GM12878 (cell line): ENCODE measurements around the gene SRSF12. TPM values are rescaled to one million over a fixed set of nuclear protein-coding genes. Genes with fewer than 3 reads are reported as not detected.

Experiments used
- ATAC-seq: fragments of 200-7000 bp; cut with Tn5 transposase; 3 replicates; pipeline ENCODE4 v1.9.1; 2020; ENCODE audit warnings: mild to moderate bottlenecking, moderate library complexity
- BruUV-seq: library from RNA; stranded (reverse); fragments of 400-500 nt; replicated peaks from 2 replicates; lab custom pipeline; 2021; lab: Mats Ljungman, UMichigan
- CTCF ChIA-PET: fragments of 300-600 bp; sonication (Branson Sonifier 250); formaldehyde crosslinking; extraction: SDS; loops from one replicate; lab custom pipeline; 2021; ENCODE audit warnings: inconsistent platforms; lab: Yijun Ruan, JAX
- POLR2A ChIA-PET: fragments of 350-600 bp; formaldehyde crosslinking; extraction: SDS; loops from one replicate; lab custom pipeline; 2021; ENCODE audit warnings: inconsistent platforms; lab: Charles Lee
- RAD21 ChIA-PET: fragments of 300-600 bp; sonication (Branson Sonifier 250); formaldehyde crosslinking; loops from one replicate; lab custom pipeline; 2023; ENCODE audit warnings: antibody characterized with exemption; ENCODE audit not compliant: unreplicated experiment; lab: Charles Lee
- SMC1A ChIA-PET: fragments of 300-600 bp; sonication (Branson Sonifier 250); formaldehyde crosslinking; loops from one replicate; lab custom pipeline; 2023; ENCODE audit not compliant: unreplicated experiment, uncharacterized antibody; lab: Charles Lee
- DNase-seq: peaks from one replicate; pipeline ENCODE4 v3.0.0-alpha.2; 2011; ENCODE audit warnings: low read depth, low spot score
- FAIRE-seq: peaks from 3 replicates; lab custom pipeline; 2011; peaks lifted over from hg19 to GRCh38; lab: Jason Lieb, UNC
- H2AFZ ChIP-seq: 2 replicates; pipeline ENCODE4 v1.6.0; 2011; ENCODE audit warnings: low read depth, low read length, control low read depth; ENCODE audit not compliant: control insufficient read depth
- H3K27ac ChIP-seq: 2 replicates; pipeline ENCODE4 v1.5.1; 2011; ENCODE audit warnings: control low read depth; ENCODE audit not compliant: control insufficient read depth, insufficient read depth
- H3K27me3 ChIP-seq, 2 experiments: replicated peaks in 1 of 2; 2 replicates each; pipeline versions ENCODE4 v1.6.0 to v1.6.1; 2011; ENCODE audit warnings: low read length in 1 of 2; ENCODE audit not compliant: control insufficient read depth in 2 of 2, insufficient read depth in 2 of 2
- H3K36me3 ChIP-seq, 2 experiments: 2 replicates each; pipeline ENCODE4 v1.5.1; 2011; ENCODE audit warnings: low read length in 1 of 2; ENCODE audit not compliant: control insufficient read depth in 2 of 2, insufficient read depth in 2 of 2
- H3K4me1 ChIP-seq: 2 replicates; pipeline ENCODE4 v1.6.1; 2011; ENCODE audit warnings: mild to moderate bottlenecking, low read length, moderate library complexity, mixed read lengths; ENCODE audit not compliant: control insufficient read depth, insufficient read depth
- H3K4me2 ChIP-seq: 2 replicates; pipeline ENCODE4 v1.6.0; 2011; ENCODE audit warnings: control low read depth; ENCODE audit not compliant: control insufficient read depth, insufficient read depth
- H3K4me3 ChIP-seq: fragments of 200-600 bp; sonication (generic); 2 replicates; pipeline ENCODE4 v1.5.1; 2016
- H3K79me2 ChIP-seq: 2 replicates; pipeline ENCODE4 v1.6.0; 2011; ENCODE audit warnings: low read length; ENCODE audit not compliant: control insufficient read depth, insufficient read depth
- H3K9ac ChIP-seq: 2 replicates; pipeline ENCODE4 v1.8.0; 2011; ENCODE audit warnings: low read length, control low read depth, mixed read lengths; ENCODE audit not compliant: control insufficient read depth, insufficient read depth
- H3K9me3 ChIP-seq: replicated peaks from 3 replicates; pipeline ENCODE4 v1.5.1; 2011; ENCODE audit warnings: mild to moderate bottlenecking, low read length; ENCODE audit not compliant: control insufficient read depth, insufficient read depth
- H4K20me1 ChIP-seq: 2 replicates; pipeline ENCODE4 v1.6.0; 2011; ENCODE audit not compliant: control insufficient read depth, insufficient read depth
- EZH2 ChIP-seq: IDR thresholded peaks from 2 replicates; pipeline ENCODE4 v1.6.1; 2012; ENCODE audit warnings: low read depth, mild to moderate bottlenecking, control low read depth, inconsistent platforms, low read length, borderline replicate concordance; ENCODE audit not compliant: control insufficient read depth
- RB1 ChIP-seq: fragments of 450-650 bp; formaldehyde crosslinking; IDR thresholded peaks from 2 replicates; pipeline ENCODE4 v1.6.1; 2017; ENCODE audit warnings: mild to moderate bottlenecking, borderline replicate concordance
- SKIL ChIP-seq: fragments of 450-650 bp; IDR thresholded peaks from 2 replicates; pipeline ENCODE4 v1.6.1; 2017; ENCODE audit warnings: mild to moderate bottlenecking, low read depth, inconsistent platforms; ENCODE audit not compliant: poor library complexity, severe bottlenecking
- ZNF217 ChIP-seq: fragments of 450-650 bp; IDR thresholded peaks from 2 replicates; pipeline ENCODE4 v1.6.1; 2017; ENCODE audit warnings: antibody characterized with exemption, mild to moderate bottlenecking
- WGBS: methylation state at CpG from one replicate; pipeline ENCODE4 v1.1.6; 2016; ENCODE audit warnings: low lambda C conversion rate; ENCODE audit not compliant: insufficient replicate concordance, insufficient coverage; ENCODE audit errors: missing lambda C conversion rate; 5-methylcytosine and 5-hydroxymethylcytosine counted together
- in situ Hi-C: fragments of 300-500 bp; cut with MboI; formaldehyde crosslinking; loops from 9 replicates; pipeline ENCODE4 v1.14.3; 2018; ENCODE audit warnings: mixed read lengths
- intact Hi-C: fragments of 100-400 bp; cut with micrococcal nuclease; formaldehyde crosslinking; loops from one replicate; pipeline ENCODE4 v1.14.2; 2022; ENCODE audit not compliant: unreplicated experiment
- polyA plus RNA-seq, 11 experiments: library from polyadenylated mRNA; depleted of rRNA in 4 of 11; unstranded in 6 of 11; stranded (reverse) in 5 of 11; fragments of >200 nt; fragmentation: Nextera tagmentation in 4 of 11; fragmentation: Illumina TruSeq in 1 of 11; extraction: Ambion mirVana in 4 of 11; extraction: Trizol in 1 of 11; gene quantifications; 1 replicate in 1 of 11; 2 replicates in 10 of 11; pipeline versions ENCODE4 v1.2.1 to v1.2.3, GENCODE V29; 2011 to 2016; ENCODE audit warnings: inconsistent platforms in 2 of 11, missing spikeins in 2 of 11, low read depth in 1 of 11
- total RNA-seq, 4 experiments: library from RNA; depleted of rRNA in 3 of 4; stranded (reverse); fragments of >200 nt in 3 of 4; fragmentation: Illumina TruSeq in 1 of 4; extraction: Trizol in 1 of 4; gene quantifications; 2 replicates each; pipeline versions ENCODE4 v1.2.1 to v1.2.3, GENCODE V29; 2013 to 2021

SRSF12 gene
- total and polyA plus RNA-seq, 10 of the 15 experiments (the other 5 are each of a cell fraction or from before 2014, with no cell fraction given), result 0.03 to 0.23 TPM; not detected in 8

DNA sequence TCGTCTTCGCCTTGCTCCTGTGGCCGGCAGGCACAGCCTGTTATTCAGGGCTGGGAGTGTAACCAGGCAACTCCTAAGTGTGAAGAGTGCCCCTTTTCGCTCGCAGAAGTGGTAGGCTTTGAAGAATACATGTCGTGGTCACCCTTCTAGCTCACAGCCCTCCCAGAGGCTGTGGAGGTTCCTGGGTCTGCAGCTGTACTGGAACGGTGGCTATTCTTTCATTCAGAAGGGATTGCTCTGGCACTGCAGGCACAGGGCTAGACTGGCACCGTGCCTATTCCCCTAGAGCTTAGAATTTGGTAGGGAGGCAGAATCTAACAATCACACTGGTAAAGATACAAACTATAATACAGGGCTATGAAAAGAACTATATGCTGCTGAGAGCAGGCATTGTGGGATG is 1.1 kb upstream of the SRSF12 start:
- no peak overlapping the region for H3K4me2 ChIP-seq
- no TSS peak for BruUV-seq
- in situ Hi-C loops, result no loop called here
- RAD21 ChIA-PET, result no interaction called here
- no peak for FAIRE-seq
- peaks cover 0 to 4% of the 10 kb centered on the region in 2 experiments; a peak in 1 of 4 replicates for H3K27me3 ChIP-seq
- H3K9ac ChIP-seq, result no peak overlapping the region
- intact Hi-C loops, result no loop called here
- POLR2A ChIA-PET, result no interaction called here
- ATAC-seq, result no peak
- no peaks in the 10 kb centered on the region for H3K36me3 ChIP-seq
- TF ChIP-seq RB1 (no peak), ZNF217 (no peak), SKIL (no peak), EZH2 (no peak)
- H3K79me2 ChIP-seq, result no peaks in the 10 kb centered on the region
- no peak overlapping the region for H3K4me3 ChIP-seq
- DNase-seq, result no peak
- WGBS, result 73% methylated on average over 8 of the region's 8 CpGs
- H3K4me1 ChIP-seq, result no peaks in the 10 kb centered on the region
- SMC1A ChIA-PET, result no interaction called here
- CTCF ChIA-PET, result interaction anchor here (1.4 kb wide), 1 partner anchor 249 kb away, joined by 4 read pairs; no protein-coding TSS in a partner anchor
- no peaks in the 10 kb centered on the region for H3K9me3 ChIP-seq
- H4K20me1 ChIP-seq, result no peaks in the 10 kb centered on the region
- H3K27ac ChIP-seq, result no peak overlapping the region
- no peak overlapping the region for H2AFZ ChIP-seq
